Amniotic stem cell (primary cell): ENCODE results near the gene ESYT2.
A peak's percentile ranks its signal among the peaks of the same experiment; 100 is the strongest.

Experiments
- DNase-seq: peaks from one replicate; lab custom pipeline; 2025; lab: John Stamatoyannopoulos, UW

Gene ESYT2

DNA sequence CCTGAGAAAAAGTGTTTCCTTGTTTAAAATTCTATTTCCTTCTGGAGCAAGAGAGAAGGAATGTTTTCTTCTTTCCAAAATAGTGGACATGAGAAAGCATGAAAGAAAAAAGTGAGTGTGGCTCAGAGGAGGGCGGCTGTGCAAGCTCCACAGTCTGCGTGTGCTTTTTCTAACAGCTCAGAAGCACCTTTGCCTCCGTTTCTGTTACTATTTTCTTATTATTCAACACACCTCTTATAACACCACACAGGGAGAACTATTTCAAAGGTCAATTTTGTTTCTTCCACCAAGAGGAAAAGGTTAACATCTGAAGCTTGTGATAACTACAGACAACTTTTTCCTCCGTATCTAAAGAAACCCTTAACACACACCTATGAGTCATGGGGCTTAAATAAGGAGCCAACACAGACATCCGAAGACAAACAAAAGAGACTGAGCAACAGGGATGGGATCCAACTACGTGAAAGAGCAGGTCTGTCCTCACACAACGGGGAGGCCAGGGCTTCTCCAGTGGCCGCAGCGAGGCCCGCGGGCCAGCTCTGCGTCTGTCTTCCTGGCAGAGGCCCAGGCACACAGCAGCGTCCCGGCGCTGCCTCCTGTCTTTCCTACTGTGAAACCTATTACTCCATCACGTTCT, 88.5 kb downstream of the ESYT2 start:
- DNase-seq: peak; percentile 30

DNA sequence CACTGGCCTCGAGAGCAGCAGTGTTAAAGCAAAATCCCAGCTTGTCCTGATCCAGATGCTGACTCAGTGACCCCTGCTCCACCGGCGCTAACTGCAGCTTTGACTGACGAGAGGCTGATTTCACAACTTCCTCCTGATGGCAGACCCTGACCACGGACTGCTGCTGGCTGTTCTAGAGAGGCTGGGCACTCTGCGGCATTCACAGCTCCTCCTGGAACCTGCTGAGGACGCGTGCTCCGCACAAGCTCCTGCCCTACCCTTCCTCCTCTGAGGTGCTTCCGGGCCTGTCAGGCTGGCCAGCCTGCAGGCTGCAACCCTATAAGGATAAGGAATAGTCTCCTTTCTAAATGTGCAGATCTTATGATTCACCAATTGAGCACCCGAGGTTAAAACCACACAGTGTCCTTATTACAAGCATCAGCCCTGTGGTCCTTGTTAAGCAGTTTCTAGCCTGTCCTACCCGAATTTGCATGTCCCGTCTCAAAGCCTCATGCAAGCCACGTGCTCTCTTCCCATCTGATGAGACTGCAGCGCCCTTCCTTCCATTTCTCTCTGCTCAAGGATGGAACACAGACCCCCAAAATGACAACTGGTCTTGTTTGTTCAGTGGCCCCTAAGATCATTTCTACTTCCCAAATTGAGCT, 89.2 kb downstream of the ESYT2 start:
- peak; percentile 13 for DNase-seq

DNA sequence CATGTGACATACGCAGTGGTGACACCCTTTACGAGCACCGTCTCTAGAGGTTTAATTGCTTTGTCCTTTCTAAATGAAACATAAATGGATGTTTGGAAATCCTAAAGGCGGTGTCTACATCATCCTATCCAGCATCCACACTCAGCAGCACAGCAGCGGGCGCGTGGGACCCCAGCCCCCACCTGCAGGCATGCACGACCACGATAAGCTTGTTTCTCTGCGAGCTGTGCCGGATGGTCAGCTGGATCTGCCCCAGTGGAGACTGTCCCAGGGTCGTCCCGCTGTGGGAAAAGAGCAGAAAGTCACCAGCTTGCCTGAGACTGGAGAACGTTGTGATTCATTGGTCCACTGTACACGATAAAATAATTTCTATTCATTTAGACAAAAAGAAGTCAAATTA, 90.5 kb downstream of the ESYT2 start:
- no peak for DNase-seq

DNA sequence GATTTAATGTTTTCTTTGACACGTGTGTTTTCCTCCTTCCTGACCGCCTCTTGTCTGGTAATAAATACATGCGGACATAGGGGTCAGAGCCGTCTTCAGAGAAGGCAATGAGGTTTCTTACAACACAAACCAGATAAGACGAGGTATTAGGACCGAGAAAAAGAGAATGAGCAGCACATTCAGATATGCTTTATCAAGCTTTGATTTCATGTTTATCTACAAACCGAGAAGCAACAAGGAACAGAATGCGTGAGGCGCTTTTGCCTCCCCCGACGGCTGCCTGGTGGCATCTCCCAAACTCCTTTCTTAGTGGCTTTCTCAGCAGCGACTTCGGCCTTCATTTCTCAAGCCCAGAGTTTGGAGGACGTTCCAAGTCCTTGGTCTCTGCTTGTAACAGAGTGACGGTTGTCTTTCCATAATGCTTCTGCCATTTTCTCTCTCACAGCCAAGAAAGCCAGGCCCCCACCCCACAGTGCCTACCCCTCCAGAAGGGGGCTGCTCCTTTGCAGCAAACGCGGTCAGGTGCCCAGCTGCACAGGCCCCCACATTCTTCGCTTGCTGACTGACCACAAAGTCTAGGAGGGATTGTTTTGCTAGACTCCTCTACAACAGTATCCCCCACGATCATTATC, 92.1 kb downstream of the ESYT2 start:
- no peak for DNase-seq

DNA sequence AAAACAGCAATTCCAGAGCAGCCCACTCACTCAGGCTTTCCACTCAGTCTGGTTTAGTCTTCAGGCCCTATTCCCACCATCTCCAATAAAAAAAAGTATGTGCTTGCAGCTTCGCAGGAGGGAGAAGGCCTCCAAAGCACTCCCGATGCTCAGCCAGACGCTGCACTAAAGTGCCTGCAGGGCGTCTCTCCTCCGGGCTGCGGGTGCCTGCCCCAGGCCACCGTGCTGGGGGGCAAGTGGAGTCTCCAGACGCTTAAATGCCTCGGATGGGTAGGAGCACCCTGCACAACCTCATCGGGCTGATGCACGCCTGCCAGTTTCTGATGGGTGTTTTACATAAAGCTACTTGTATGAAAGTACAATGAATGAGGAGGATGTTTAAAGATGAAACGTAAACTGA, 93.4 kb downstream of the ESYT2 start:
- no peak for DNase-seq

DNA sequence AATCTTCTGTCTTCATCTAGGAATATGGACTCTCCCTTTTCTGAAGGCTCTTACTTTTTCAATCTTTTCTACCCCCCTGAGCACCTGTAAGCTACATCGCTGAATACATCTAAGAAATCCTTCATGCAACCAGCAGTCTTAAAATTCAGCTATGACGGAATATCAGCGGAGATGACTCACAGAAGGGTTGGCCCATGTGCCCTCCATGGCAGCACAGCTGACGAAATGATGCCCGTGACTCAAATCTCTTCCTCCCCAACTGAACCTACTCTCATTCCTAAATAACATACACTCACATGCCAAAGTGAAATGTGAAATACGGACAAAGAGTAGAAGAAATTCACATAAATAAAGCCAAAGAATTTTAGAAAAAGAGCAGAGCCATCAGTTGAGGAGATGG, 94.4 kb downstream of the ESYT2 start:
- DNase-seq: peak; percentile 82

DNA sequence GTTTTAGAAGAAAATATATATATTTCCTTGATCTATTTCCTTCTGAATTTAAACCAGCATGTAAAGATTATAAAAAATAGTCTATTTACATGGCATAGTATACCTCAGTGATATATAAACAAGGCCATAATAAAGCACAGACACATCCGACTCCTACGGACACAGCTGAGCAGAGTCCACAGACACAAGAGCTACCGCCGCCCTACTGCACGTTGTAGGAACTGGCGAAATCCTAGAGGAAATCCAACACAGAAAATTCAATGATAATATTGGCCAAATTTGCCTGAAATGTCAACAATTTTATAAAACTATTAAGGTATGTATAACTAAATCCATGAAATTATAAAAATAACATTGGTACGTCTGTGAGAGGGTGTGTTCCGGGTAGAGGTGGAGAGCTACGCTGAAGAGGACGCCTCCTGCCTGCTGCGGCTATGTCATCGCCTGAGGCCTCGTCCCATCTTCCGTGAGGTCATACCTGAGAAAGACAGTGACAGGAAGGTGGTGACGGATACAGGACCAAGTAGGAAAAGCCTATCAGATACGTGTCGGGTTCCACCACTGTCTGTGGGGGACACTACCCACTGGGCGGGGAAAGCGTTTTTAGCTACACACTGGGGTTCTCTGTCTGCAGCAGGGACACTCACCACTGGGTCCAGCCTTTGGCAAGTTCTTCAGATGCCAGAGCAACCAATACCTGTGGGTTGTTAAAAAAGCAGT, 95.4 kb downstream of the ESYT2 start:
- no peak for DNase-seq

DNA sequence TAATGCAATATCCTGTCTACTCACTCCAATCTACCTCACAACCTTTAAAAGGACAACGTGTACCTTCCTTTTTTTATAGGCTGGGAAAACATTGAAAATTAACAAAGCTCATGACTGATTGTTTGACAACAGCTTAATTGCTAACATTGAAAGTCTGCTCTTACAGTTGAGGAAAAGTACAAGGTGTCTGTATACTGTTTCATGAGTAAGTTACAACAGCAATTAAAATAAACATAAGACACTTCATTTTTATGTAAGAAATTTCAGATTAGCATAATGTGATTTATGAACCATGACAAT, 96.1 kb downstream of the ESYT2 start:
- no peak for DNase-seq

DNA sequence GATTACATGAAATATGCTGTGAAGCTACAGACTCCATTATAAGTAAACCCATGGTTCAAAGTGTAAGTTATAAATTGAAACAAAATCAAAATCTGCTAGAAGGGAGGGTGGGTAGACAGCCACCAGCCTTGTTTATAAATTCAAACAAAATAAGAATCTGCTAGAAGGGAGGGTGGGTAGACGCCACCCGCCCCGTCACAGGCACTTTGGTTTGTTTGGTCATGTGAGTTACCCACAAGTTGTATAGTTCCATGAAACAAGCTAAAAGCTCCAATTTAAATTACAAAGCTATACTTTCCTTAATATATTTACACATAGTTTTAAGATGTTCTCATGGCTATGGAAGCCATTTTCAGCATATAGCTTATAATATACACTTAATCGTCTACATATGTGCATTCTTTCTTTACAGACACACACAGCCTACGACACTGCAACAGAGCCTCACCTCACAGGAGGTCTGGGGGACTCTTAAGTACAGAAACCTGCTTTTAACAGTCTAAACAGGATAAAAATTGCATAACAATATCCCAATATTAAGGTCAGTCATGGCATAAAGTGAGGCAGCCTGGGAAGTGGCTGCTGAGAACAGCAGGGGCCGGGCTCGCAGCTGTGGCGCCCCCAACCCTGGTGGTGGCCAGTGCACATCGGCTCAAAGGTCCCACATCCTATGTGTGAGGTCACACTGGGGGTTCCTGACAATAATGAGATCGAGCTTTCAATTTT, 96.7 kb downstream of the ESYT2 start:
- no peak for DNase-seq

DNA sequence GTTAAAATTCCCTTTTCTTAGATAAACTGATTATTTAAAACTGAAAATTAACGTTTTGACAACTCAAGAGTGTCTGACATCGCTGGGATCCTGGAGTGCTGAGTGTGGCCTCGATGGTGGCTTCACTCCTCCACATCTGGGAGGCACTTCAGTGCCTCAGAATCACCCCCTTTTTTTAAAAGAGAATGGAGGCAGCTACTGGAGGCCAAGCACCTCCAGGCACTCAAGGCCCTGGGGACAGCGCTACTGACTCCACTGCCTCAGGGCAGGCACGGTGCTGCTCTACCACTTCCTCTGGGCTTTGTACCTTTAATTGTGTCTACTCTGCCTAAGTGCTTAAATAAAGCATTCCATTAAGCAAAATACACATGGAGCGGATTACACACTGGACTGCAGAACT, 97.5 kb downstream of the ESYT2 start:
- no peak for DNase-seq

DNA sequence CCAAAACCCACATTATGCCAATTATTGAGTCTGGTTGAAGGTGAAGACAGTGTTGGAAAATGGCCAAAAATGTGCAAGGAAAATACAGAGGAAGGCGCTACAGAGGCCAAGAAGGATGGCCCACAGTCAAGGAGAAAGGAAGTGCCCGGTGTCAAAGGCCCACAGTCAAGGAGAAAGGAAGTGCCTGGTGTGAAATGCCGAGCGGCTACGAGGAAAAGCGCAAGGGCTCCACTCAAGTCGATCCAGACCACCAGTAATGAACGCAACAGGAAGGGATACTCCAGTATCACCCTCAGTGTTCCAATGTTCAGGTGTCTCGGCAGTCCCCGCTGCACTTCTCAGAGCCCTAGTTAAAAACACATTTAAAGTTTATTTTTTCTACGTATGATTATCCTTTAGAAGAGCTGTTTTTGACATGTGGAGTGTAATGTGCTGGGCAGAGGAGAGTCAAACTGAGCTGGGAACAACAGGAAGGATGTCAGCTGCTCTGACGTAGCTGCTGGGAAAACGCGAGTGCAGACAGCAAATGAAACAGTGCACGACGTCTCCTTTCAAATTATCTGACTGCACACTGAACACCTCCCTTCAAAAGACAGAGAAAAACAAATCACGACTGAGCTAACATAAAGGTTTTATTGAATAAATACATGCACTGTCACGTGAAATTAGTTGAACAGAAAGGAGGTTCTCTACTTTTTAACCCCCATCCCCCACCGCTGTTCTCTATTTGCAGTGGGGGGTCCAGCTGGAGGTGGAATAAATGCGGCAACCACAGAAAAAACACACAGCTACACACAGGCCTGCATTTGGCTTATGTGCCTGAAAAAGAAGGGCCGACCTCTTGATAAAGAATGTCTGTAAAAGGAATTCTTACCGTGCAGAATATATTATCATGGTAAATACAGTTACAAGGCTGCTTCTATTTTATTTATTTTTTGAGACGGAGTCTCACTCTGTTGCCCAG, 98.6 kb downstream of the ESYT2 start:
- DNase-seq: no peak

DNA sequence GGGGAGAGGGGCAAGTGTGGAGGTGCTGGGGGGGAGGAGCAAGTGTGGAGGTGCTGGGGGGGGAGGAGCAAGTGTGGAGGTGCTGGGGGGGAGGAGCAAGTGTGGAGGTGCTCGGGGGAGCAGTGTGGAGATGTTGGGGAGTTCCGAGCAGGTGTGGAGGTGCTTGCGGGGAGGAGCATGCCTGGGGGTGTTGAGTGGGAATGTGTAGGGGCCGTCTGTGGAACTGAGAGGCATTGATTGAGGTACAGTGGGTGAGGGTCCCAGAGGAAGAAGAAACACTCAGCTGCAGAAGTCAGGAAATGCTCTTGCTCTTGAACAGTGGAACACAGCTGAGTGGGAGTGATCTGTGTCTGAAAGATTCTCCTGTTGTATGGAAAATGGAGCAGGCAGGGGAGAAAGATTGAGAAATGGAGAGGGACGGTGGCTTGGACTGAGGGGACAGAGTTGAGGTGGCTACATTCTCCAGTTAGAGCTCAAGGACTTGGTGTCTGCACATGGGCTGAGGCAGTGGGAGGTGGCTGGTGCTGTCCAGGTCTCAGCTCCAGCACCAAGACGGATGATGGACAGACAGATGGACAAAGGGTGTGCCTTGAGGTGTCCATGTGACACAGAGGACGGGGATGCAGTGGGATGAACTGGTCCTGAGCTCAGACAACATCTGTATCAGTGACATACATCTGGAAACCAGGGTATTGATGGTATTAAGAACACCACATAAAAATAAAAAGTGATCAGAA, 99.5 kb downstream of the ESYT2 start:
- no peak for DNase-seq

DNA sequence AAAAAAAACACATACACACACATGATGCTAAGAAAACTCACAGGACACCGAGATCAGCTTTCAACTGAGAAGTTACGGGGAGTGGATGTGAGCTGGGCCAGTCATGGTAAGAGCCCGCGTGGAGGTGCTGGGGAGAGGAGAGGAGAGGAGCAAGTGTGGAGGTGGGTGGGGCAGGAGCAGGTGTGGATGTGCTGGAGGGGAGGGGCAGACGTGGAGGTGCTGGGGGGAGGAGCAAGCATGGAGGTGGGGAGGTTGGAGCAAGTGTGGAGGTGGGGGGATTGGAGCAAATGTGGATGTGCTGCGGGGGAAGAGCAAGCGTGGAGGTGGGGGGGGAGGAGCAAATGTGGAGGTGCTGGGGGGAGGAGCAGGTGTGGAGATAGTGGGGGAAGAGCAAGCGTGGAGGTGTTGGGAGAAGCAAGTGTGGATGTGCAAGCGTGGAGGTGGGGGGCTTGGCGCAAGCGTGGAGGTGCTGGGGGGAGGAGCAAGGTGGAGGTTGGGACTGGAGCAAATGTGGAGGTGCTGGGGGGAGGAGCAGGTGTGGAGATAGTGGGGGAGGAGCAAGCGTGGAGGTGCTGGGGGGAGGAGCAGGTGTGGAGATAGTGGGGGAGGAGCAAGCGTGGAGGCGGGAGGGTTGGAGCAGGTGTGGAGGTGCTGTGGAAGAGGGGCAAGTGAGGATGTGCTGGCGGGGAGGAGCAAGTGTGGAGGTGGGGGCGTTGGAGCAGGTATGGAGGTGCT, 100.2 kb downstream of the ESYT2 start:
- DNase-seq: no peak

DNA sequence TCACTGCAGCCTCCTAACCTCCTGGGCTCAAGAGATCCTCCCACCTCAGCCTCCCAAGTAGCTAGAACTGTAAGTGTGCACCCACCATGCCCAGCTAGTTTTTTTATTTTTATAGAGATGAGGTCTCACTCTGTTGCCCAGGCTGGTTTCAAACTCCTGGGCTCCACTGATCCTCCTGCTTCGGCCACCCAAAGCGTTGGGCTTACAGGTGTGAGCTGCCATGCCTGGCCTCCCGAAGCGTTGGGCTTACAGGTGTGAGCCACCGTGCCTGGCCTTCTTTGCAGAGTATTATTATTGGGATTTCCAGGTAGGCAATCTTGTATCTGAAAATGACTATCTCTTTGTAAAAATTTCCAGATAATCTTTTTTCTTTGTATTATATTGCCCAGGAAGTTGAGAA, 101.6 kb downstream of the ESYT2 start:
- DNase-seq: no peak

DNA sequence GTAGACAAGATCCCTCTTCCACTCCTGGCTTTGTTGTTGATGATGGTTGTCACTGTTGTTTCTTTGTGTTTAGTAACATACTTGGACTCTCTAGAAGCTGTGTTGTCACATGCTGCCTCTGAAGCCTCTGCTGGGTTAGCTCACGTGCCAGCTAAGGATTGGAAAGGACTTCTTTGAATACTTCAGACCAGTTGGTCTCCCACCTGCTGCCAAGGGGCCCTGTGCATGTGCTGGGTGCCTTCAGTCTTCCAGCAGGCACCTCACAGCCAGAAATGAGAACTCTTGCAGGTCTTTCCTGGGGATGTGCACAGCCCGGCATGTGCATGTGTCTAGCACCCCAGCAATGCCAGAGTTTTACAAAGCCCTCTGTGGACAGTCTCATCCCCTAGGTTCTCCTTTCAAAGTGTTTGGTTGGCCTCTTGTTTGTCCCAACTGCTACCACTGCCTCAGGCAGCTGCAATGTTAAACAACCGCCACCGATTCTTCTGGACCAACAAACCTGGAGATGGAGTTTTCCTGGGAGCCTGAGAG, 103.0 kb downstream of the ESYT2 start:
- DNase-seq: no peak

DNA sequence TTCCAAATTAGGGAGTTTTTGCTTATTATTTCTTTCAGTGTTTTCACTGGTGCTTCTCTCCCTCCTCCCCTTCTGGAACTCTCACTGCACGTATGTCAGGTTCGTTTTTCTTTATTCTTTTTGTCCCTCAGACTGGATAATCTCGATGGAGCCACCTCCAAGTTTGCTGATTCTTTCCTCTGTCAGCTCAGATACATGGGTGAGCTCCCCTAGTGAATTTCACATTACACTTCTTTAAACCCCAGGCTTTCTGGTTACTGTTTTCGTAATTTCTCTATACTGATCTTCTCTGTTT, 103.9 kb downstream of the ESYT2 start:
- DNase-seq: no peak

DNA sequence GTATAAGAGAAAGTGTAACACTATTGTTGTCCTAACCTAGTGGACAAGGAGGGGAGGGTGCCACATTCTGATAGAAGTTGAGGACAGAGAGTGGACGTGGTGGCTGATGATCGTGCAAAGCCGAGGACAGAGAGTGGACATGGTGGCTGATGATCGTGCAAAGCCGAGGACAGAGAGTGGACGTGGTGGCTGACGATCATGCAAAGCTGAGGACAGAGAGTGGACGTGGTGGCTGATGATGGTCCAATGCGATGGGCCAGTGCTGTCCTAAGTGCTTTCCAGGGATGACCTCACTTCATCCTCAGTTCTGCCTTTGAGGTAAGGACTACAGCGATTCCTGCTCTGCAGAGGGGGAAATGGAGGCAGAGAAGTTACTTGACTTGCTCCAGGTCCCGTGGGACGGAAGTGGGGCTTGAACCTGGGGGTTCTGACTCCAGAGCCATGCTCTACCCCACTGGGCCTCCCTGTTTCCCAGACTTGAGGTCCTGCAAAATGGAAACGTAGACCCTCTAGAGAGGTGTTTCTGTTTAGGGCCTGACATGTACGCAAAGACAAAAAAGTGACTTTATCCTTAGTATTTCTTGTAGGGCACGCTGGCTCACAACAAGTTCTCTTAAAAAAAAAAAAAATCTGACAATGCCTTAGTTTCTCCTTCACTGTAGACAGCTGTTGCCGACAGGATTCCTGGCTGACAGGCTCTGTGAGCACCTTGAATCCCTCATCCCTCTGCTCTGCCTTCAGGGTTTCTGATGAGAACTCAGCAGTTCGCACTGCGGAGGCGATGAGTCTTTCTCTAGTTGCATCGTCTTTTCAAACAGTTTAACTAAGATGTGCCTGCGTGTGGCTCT, 104.4 kb downstream of the ESYT2 start:
- no peak for DNase-seq

DNA sequence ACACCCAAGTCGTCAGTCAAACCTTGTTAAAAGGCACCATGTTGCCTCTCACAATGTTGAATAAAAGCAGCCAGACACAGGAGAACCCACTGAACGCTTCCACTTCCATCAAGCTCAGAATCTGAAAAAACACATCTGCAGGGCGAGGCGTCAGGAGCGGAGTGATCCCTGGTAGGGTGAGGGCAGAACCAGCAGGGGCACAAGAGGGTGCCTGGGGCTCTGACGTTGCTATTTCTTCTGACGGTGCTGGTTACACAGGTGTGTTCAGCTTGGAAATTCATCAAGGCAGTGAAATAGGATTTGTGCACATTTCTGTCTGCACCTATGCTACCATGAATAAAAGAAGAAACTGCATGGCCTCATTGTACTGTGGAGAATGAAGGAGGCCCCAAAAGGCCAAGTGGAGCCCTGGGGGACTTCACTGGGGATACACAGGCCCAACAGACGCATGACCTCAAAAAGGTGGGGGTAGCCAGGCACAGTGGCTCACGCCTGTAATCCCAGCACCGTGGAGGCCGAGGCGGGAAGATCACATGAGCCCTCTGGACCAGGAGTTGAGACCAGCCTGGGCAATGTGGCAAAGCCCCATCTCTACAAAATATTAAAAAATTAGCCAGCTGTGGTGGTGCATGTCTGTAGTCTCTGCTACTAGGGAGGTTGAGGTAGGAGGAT, 105.5 kb downstream of the ESYT2 start:
- no peak for DNase-seq
